DOHH2 (cell line): ENCODE results near the gene SLC38A4.

Experiments
- EZH2phosphoT487 ChIP-seq: fragments of 200-600 bp; sonication (generic); IDR thresholded peaks from 2 replicates; pipeline ENCODE4 v1.6.1; 2017; ENCODE audit warnings: borderline replicate concordance, mild to moderate bottlenecking, antibody characterized with exemption, low read length, moderate library complexity, mixed read lengths
- TF ChIP-seq, protein P1 (sequence below): fragments of 200-600 bp; sonication (generic); IDR thresholded peaks from one replicate; pipeline ENCODE4 v1.5.1; 2014; ENCODE audit warnings: antibody characterized with exemption, mild to moderate bottlenecking, low read depth, low read length; ENCODE audit not compliant: poor library complexity, severe bottlenecking

DNA sequence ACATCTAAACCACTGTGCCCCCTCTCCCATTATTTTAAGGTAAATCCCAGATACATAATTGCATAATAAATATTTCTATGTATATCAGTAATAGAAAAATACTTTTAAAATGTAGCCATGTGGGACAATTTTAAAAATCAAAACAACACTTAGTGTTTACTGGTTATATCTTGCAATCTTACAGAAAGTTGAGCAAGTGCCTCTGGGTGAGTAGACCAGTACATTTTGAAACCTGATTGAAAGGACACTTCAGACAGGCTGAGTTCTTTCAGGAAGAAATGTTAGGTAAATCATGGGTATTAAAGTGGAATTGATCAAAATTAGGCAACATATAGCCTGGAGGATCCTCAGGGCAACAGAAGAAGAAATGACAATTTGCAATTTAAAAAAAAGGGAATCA is 7.2 kb downstream of the SLC38A4 start:
- TF ChIP-seq, protein P1, sequence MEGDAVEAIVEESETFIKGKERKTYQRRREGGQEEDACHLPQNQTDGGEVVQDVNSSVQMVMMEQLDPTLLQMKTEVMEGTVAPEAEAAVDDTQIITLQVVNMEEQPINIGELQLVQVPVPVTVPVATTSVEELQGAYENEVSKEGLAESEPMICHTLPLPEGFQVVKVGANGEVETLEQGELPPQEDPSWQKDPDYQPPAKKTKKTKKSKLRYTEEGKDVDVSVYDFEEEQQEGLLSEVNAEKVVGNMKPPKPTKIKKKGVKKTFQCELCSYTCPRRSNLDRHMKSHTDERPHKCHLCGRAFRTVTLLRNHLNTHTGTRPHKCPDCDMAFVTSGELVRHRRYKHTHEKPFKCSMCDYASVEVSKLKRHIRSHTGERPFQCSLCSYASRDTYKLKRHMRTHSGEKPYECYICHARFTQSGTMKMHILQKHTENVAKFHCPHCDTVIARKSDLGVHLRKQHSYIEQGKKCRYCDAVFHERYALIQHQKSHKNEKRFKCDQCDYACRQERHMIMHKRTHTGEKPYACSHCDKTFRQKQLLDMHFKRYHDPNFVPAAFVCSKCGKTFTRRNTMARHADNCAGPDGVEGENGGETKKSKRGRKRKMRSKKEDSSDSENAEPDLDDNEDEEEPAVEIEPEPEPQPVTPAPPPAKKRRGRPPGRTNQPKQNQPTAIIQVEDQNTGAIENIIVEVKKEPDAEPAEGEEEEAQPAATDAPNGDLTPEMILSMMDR: no peak
- no peak for TF ChIP-seq EZH2phosphoT487
